Right lobe of liver (tissue), 6 donors: ENCODE data around the gene IQSEC1. TPM values are rescaled to one million over a fixed set of nuclear protein-coding genes. Genes with fewer than 3 reads are reported as not detected.

Experiments used
- ATAC-seq, 4 donors: fragments of 200-7000 bp; cut with Tn5 transposase; one replicate each; pipeline ENCODE4 v1.9.1; 2020; ENCODE audit warnings: mild to moderate bottlenecking in 4 of 4, moderate library complexity in 4 of 4
- DNase-seq, 3 donors: peaks; one replicate each; pipeline ENCODE4 v3.0.0-alpha.2; 2020
- H3K27ac ChIP-seq, 3 donors: fragments of 200-600 bp; one replicate each; pipeline ENCODE4 v1.8.0; 2022
- H3K27me3 ChIP-seq, 2 donors: fragments of 200-600 bp; one replicate each; pipeline ENCODE4 v1.8.0; 2022
- H3K36me3 ChIP-seq, 4 donors: fragments of 200-600 bp; sonication (generic) in 1 of 4; one replicate each; pipeline versions ENCODE4 v1.5.1 to v1.8.0; 2017 to 2022; ENCODE audit warnings: control low read depth in 1 of 4
- H3K4me1 ChIP-seq, 4 donors: fragments of 200-600 bp; sonication (generic) in 1 of 4; one replicate each; pipeline versions ENCODE4 v1.5.1 to v1.8.0; 2017 to 2022; ENCODE audit warnings: control low read depth in 1 of 4
- H3K4me3 ChIP-seq, 3 donors: fragments of 200-600 bp; one replicate each; pipeline ENCODE4 v1.8.0; 2022
- H3K9me3 ChIP-seq, 4 donors: fragments of 200-600 bp; sonication (generic) in 1 of 4; one replicate each; pipeline versions ENCODE4 v1.5.1 to v1.8.0; 2017 to 2022; ENCODE audit warnings: control low read depth in 1 of 4
- POLR2A ChIP-seq: fragments of 450-650 bp; IDR thresholded peaks from one replicate; pipeline ENCODE4 v1.6.1; 2017; ENCODE audit warnings: antibody characterized with exemption, mild to moderate bottlenecking
- WGBS: methylation state at CpG from one replicate; pipeline ENCODE4 v1.1.6; 2018; ENCODE audit warnings: low coverage, low lambda C conversion rate; ENCODE audit not compliant: insufficient coverage; ENCODE audit errors: missing lambda C conversion rate; 5-methylcytosine and 5-hydroxymethylcytosine counted together
- intact Hi-C, 2 donors: fragments of 100-400 bp; cut with DNase I; formaldehyde crosslinking; loops; one replicate each; pipeline versions ENCODE4 v1.11.2 to v1.14.1; 2022
- total RNA-seq, 6 experiments: library from RNA; depleted of rRNA in 2 of 6; stranded (reverse); fragments of >200 nt in 2 of 6; fragmentation: NEBNext Ultra II Directional in 3 of 6; extraction: Animal tissue kit (Norgen Biotek cat#: 25700) in 3 of 6; gene quantifications; one replicate each; pipeline versions ENCODE4 v1.1.0 to v1.2.4, GENCODE V29; 2016 to 2023
- TF ChIP-seq, protein P1 (sequence below), 4 donors: fragments of 200-600 bp in 3 of 4; fragments of 450-650 bp in 1 of 4; IDR thresholded peaks; one replicate each; pipeline versions ENCODE4 v1.5.1 to v1.8.0; 2016 to 2022; ENCODE audit warnings: antibody characterized with exemption in 4 of 4, mild to moderate bottlenecking in 2 of 4
- donor health status: DM: no; HTN: yes; CAD: no.
- donor health status: DM: no; HTN: no; CAD: no.
- donor health status: DM: no; HTN: no; CAD: no.
- donor health status: DM: no; HTN: yes; CAD: no.
- donor health status: DM: no; HTN: yes; CAD: no.

The IQSEC1 gene
- total RNA-seq, 6 experiments from 2014 or later = 32.1 to 61.3 (median 48.9) TPM

DNA sequence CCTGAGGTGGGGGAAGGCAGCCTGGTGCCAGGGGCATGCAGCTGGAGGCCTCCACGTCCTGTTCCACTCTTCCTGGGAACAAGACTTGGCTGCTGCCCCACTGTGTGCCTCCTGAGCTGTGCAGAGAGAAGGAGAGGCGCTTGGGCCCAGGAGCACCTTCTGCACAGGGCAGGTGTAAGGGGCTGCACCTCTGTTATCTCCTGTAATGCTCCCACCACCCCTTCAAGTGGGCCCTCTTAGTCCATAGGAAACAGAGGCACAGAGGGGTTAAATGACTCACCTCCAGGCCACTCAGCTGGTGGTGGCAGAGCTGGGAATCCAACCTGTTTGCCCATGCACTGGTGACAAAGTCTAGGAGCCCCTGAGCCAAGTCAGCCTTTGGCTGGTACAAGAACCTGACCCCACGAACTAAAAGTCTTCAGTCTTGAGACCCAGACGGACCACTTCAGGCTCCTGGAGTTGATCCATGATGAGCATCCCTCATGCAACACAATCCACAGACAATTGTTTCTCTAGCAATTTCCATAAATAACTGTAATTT, 93.2 kb downstream of the IQSEC1 start:
- no peak overlapping the region for H3K27ac ChIP-seq
- no peak overlapping the region for H3K4me3 ChIP-seq
- no peaks in the 10 kb centered on the region for H3K36me3 ChIP-seq
- peaks cover 0 to 10% (median 0%) of the 10 kb centered on the region in 4 donors for H3K4me1 ChIP-seq
- 79% methylated on average over 3 of the region's 4 CpGs for WGBS
- H3K27me3 ChIP-seq = no peaks in the 10 kb centered on the region
- intact Hi-C loops = loop anchor here (10.0 kb wide), 2 partner anchors 65 to 75 kb away; no protein-coding TSS in a partner anchor
- no peak for DNase-seq
- no peak for ATAC-seq
- TF ChIP-seq, protein P1, sequence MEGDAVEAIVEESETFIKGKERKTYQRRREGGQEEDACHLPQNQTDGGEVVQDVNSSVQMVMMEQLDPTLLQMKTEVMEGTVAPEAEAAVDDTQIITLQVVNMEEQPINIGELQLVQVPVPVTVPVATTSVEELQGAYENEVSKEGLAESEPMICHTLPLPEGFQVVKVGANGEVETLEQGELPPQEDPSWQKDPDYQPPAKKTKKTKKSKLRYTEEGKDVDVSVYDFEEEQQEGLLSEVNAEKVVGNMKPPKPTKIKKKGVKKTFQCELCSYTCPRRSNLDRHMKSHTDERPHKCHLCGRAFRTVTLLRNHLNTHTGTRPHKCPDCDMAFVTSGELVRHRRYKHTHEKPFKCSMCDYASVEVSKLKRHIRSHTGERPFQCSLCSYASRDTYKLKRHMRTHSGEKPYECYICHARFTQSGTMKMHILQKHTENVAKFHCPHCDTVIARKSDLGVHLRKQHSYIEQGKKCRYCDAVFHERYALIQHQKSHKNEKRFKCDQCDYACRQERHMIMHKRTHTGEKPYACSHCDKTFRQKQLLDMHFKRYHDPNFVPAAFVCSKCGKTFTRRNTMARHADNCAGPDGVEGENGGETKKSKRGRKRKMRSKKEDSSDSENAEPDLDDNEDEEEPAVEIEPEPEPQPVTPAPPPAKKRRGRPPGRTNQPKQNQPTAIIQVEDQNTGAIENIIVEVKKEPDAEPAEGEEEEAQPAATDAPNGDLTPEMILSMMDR (IDR thresholded peaks at IDR 0.05) = no peak
- no peak for TF ChIP-seq POLR2A
- no peaks in the 10 kb centered on the region for H3K9me3 ChIP-seq

- H3K36me3 ChIP-seq = no peaks in the 10 kb centered on the region
- TF ChIP-seq, protein P1 (IDR thresholded peaks at IDR 0.05) = no peak
- no peak for TF ChIP-seq POLR2A
- no peak overlapping the region for H3K27ac ChIP-seq
- ATAC-seq (no peak), DNase-seq (no peak)
- no peaks in the 10 kb centered on the region for H3K9me3 ChIP-seq
- no peaks in the 10 kb centered on the region for H3K27me3 ChIP-seq
- 95% methylated on average over 17 of the region's 20 CpGs for WGBS
- intact Hi-C loops = no loop called here
- H3K4me1 ChIP-seq = peaks cover 0 to 7% (median 0%) of the 10 kb centered on the region in 4 donors
- H3K4me3 ChIP-seq = no peak overlapping the region
Observed at GRCh38 chr3:12979151-12979946, 93.9 kb downstream of the IQSEC1 start.

DNA sequence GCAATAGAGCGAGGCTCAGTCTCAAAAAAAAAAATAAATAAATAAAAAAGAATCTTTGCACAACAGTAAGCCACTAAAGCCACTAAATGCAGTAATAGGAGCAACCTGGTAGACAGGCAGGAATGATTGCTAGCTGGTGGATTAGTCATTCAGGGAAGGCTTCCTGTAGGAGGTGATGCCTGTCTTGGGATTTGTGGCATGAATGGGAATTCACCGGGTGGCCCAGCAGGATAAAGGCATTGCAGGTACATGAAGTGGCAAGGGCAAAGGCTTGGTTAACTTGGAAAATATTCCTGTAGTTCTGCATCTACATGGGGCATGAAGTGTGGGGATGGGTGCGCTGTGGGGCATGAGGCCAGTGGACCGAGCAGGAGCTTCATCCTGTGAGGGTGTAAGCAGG, 94.5 kb downstream of the IQSEC1 start:
- Histone ChIP-seq H3K9me3 (no peaks in the 10 kb centered on the region), H3K27me3 (no peaks in the 10 kb centered on the region), H3K27ac (no peak overlapping the region), H3K4me3 (no peak overlapping the region), H3K4me1 (peaks cover 0 to under 1% (median 0%) of the 10 kb centered on the region in 4 donors), H3K36me3 (no peaks in the 10 kb centered on the region)
- no peak for ATAC-seq
- TF ChIP-seq POLR2A = no peak
- TF ChIP-seq, protein P1 (IDR thresholded peaks at IDR 0.05) = no peak
- no peak for DNase-seq
- WGBS = 67% methylated on average over 1 of the region's 4 CpGs
- intact Hi-C loops = no loop called here

GRCh38 chr3:12977117-12977808, 96.0 kb downstream of the IQSEC1 start:
- Histone ChIP-seq H3K4me3 (no peak overlapping the region), H3K27ac (no peak overlapping the region), H3K27me3 (no peaks in the 10 kb centered on the region), H3K36me3 (no peaks in the 10 kb centered on the region), H3K9me3 (no peaks in the 10 kb centered on the region), H3K4me1 (no peaks in the 10 kb centered on the region)
- intact Hi-C loops = no loop called here
- no peak for TF ChIP-seq POLR2A
- TF ChIP-seq, protein P1 (IDR thresholded peaks at IDR 0.05) = no peak
- DNase-seq (no peak), ATAC-seq (no peak)
- 73% methylated on average over 7 of the region's 10 CpGs for WGBS
